A673 (cell line): ENCODE results near the gene UBA6. TPM values are rescaled to one million over a fixed set of nuclear protein-coding genes. Genes with fewer than 3 reads are reported as not detected.

ENCODE experiments used
- BruUV-seq: library from RNA; stranded (reverse); fragments of 400-500 nt; replicated peaks from 2 replicates; lab custom pipeline; 2021; lab: Mats Ljungman, UMichigan
- CTCF ChIA-PET: fragments of 300-600 bp; sonication (Branson Sonifier 250); formaldehyde crosslinking; loops from one replicate; lab custom pipeline; 2022; ENCODE audit warnings: antibody characterized with exemption; lab: Charles Lee
- POLR2A ChIA-PET: fragments of 300-600 bp; sonication (Branson Sonifier 250); formaldehyde crosslinking; loops from one replicate; lab custom pipeline; 2022; ENCODE audit warnings: antibody characterized with exemption; ENCODE audit not compliant: low non-redundant PET; lab: Charles Lee
- DNase-seq: peaks from one replicate; pipeline ENCODE4 v3.0.0-alpha.2; 2015; ENCODE audit warnings: low spot score
- H3K27ac ChIP-seq: fragments of 200-600 bp; sonication (generic); 2 replicates; pipeline ENCODE4 v1.5.1; 2016; ENCODE audit warnings: mixed run types, low read depth, mild to moderate bottlenecking, mixed read lengths, antibody characterized with exemption, low read length; ENCODE audit not compliant: poor library complexity, severe bottlenecking
- H3K27me3 ChIP-seq: fragments of 200-600 bp; sonication (generic); replicated peaks from 2 replicates; pipeline ENCODE4 v1.6.1; 2017; ENCODE audit warnings: mixed run types, low read depth, mild to moderate bottlenecking, mixed read lengths, antibody characterized with exemption, low read length; ENCODE audit not compliant: insufficient read depth, poor library complexity
- H3K36me3 ChIP-seq: fragments of 200-600 bp; sonication (generic); 2 replicates; pipeline ENCODE4 v1.6.1; 2016; ENCODE audit warnings: mixed run types, mild to moderate bottlenecking, mixed read lengths, antibody characterized with exemption, low read length; ENCODE audit not compliant: insufficient read depth, poor library complexity, severe bottlenecking
- H3K4me1 ChIP-seq: fragments of 200-600 bp; sonication (generic); 2 replicates; pipeline ENCODE4 v1.6.1; 2017; ENCODE audit warnings: mixed run types, mild to moderate bottlenecking, mixed read lengths, antibody characterized with exemption, low read length; ENCODE audit not compliant: insufficient read depth, poor library complexity, severe bottlenecking
- H3K4me3 ChIP-seq: fragments of 200-600 bp; sonication (generic); 2 replicates; pipeline ENCODE4 v1.5.1; 2016; ENCODE audit warnings: low read depth, mixed run types, mild to moderate bottlenecking, mixed read lengths, low read length; ENCODE audit not compliant: poor library complexity, severe bottlenecking
- H3K9me3 ChIP-seq: fragments of 200-600 bp; sonication (generic); 2 replicates; pipeline ENCODE4 v1.6.1; 2016; ENCODE audit warnings: mixed run types, low read depth, mild to moderate bottlenecking, mixed read lengths, antibody characterized with exemption, low read length; ENCODE audit not compliant: poor library complexity, severe bottlenecking
- CTCF ChIP-seq: fragments of 300-800, 200-600 bp; sonication (generic); conservative IDR thresholded peaks from 2 replicates; pipeline ENCODE4 v1.5.1; 2017; ENCODE audit warnings: low read depth, mild to moderate bottlenecking, antibody characterized with exemption, low read length, moderate library complexity, mixed read lengths
- EZH2 ChIP-seq: fragments of 200-600 bp; sonication (generic); IDR thresholded peaks from 2 replicates; pipeline ENCODE4 v1.6.1; 2017; ENCODE audit warnings: borderline replicate concordance, low read depth, mild to moderate bottlenecking, mixed read lengths, antibody characterized with exemption, low read length; ENCODE audit not compliant: poor library complexity, severe bottlenecking
- intact Hi-C: fragments of 100-400 bp; cut with micrococcal nuclease; formaldehyde crosslinking; loops from one replicate; pipeline ENCODE4 v1.10.0; 2022; ENCODE audit not compliant: unreplicated experiment
- total RNA-seq: library from RNA; stranded (reverse); gene quantifications from 2 replicates; pipeline ENCODE4 v1.2.3, GENCODE V29; 2021

Gene UBA6
- total RNA-seq, 1 experiment from 2014 or later = 33.2 TPM

- no peak overlapping the region for H3K4me3 ChIP-seq
- intact Hi-C loops = no loop called here
- no peaks in the 10 kb centered on the region for H3K9me3 ChIP-seq
- H3K36me3 ChIP-seq = no peaks in the 10 kb centered on the region
- no peak for DNase-seq
- ChIA-PET CTCF (no interaction called here), POLR2A (no interaction called here)
- no peak for TF ChIP-seq EZH2
- no peak for TF ChIP-seq CTCF
- H3K27me3 ChIP-seq = no peaks in the 10 kb centered on the region
- no peak overlapping the region for H3K27ac ChIP-seq
- BruUV-seq = no TSS peak
- H3K4me1 ChIP-seq = no peaks in the 10 kb centered on the region
Observed at GRCh38 chr4:67723341-67723740, 22.4 kb upstream of the UBA6 start.

- Histone ChIP-seq H3K27me3 (no peaks in the 10 kb centered on the region), H3K9me3 (no peaks in the 10 kb centered on the region), H3K27ac (no peak overlapping the region), H3K4me3 (no peak overlapping the region), H3K4me1 (no peaks in the 10 kb centered on the region), H3K36me3 (no peaks in the 10 kb centered on the region)
- no TSS peak for BruUV-seq
- TF ChIP-seq EZH2 = no peak
- POLR2A ChIA-PET = no interaction called here
- no peak for DNase-seq
- intact Hi-C loops = no loop called here
- CTCF ChIA-PET = no interaction called here
Observed at GRCh38 chr4:67721770-67722597, 21.0 kb upstream of the UBA6 start.

- CTCF ChIA-PET = no interaction called here
- intact Hi-C loops = no loop called here
- no peak overlapping the region for H3K27ac ChIP-seq
- no peak for DNase-seq
- H3K4me3 ChIP-seq = no peak overlapping the region
- no peaks in the 10 kb centered on the region for H3K4me1 ChIP-seq
- no peaks in the 10 kb centered on the region for H3K36me3 ChIP-seq
- BruUV-seq = no TSS peak
- no peaks in the 10 kb centered on the region for H3K27me3 ChIP-seq
- no peaks in the 10 kb centered on the region for H3K9me3 ChIP-seq
- POLR2A ChIA-PET = no interaction called here
- no peak for TF ChIP-seq EZH2
- TF ChIP-seq CTCF = no peak
Observed at GRCh38 chr4:67721315-67721769, 20.4 kb upstream of the UBA6 start.
